WTC11 (cell line): Measurements from ENCODE around the gene DCHS2. TPM values are rescaled to one million over a fixed set of nuclear protein-coding genes. Genes with fewer than 3 reads are reported as not detected.

ENCODE experiments used
- ATAC-seq: fragments of 200-7000 bp; cut with Tn5 transposase; 2 replicates; pipeline ENCODE4 v1.10.0; 2021; ENCODE audit warnings: mild to moderate bottlenecking, moderate library complexity
- CTCF ChIA-PET: fragments of 300-600 bp; sonication (Branson Sonifier 250); formaldehyde crosslinking; loops from one replicate; lab custom pipeline; 2021; ENCODE audit warnings: antibody characterized with exemption; lab: Charles Lee
- POLR2A ChIA-PET: fragments of 350-600 bp; sonication (Branson Sonifier 250); formaldehyde crosslinking; loops from one replicate; lab custom pipeline; 2021; ENCODE audit warnings: antibody characterized with exemption; lab: Charles Lee
- DNase-seq: peaks from one replicate; pipeline ENCODE4 v3.0.0; 2021; ENCODE audit warnings: low spot score
- H3K27ac Mint-ChIP-seq: 2 replicates; pipeline ENCODE4 v1.8.0; 2021; ENCODE audit warnings: mixed read lengths
- H3K27me3 Mint-ChIP-seq: 2 replicates; pipeline ENCODE4 v1.8.0; 2021; ENCODE audit warnings: low read depth, mild to moderate bottlenecking, moderate library complexity, mixed read lengths
- H3K36me3 Mint-ChIP-seq: 2 replicates; pipeline ENCODE4 v1.8.0; 2021; ENCODE audit warnings: mixed read lengths
- H3K4me1 Mint-ChIP-seq: 2 replicates; pipeline ENCODE4 v1.8.0; 2022; ENCODE audit warnings: mixed read lengths
- H3K4me3 Mint-ChIP-seq: 2 replicates; pipeline ENCODE4 v1.8.0; 2021; ENCODE audit warnings: mild to moderate bottlenecking, moderate library complexity, mixed read lengths
- H3K9me3 Mint-ChIP-seq: 2 replicates; pipeline ENCODE4 v1.8.0; 2021; ENCODE audit warnings: mixed read lengths
- AR ChIP-seq: fragments of 250-450 bp; sonication (Bioruptor Pico); IDR thresholded peaks from 2 replicates; pipeline ENCODE4 v1.9.0; 2021; ENCODE audit warnings: mild to moderate bottlenecking
- ATF2 ChIP-seq: sonication (generic); formaldehyde crosslinking; IDR thresholded peaks from 2 replicates; pipeline ENCODE4 v1.8.1; 2022; ENCODE audit warnings: low read depth, missing genetic modification reagents, borderline replicate concordance
- CREB1 ChIP-seq: sonication (generic); formaldehyde crosslinking; IDR thresholded peaks from 2 replicates; pipeline ENCODE4 v1.8.0; 2023; ENCODE audit warnings: mild to moderate bottlenecking, missing genetic modification reagents
- CTCF ChIP-seq: fragments of 200-600 bp; IDR thresholded peaks from 2 replicates; pipeline ENCODE4 v1.8.0; 2022; ENCODE audit warnings: antibody characterized with exemption
- FOXJ3 ChIP-seq: sonication (generic); formaldehyde crosslinking; IDR thresholded peaks from 2 replicates; pipeline ENCODE4 v1.9.0; 2021; ENCODE audit warnings: missing genetic modification reagents, mild to moderate bottlenecking, borderline replicate concordance
- IRF1 ChIP-seq: sonication (generic); formaldehyde crosslinking; IDR thresholded peaks from 2 replicates; pipeline ENCODE4 v1.8.0; 2023; ENCODE audit warnings: missing genetic modification reagents
- NFATC4 ChIP-seq: fragments of 250-450 bp; sonication (Bioruptor Pico); IDR thresholded peaks from 2 replicates; pipeline ENCODE4 v1.9.0; 2021; ENCODE audit warnings: mild to moderate bottlenecking
- NFE2L1 ChIP-seq: sonication (generic); formaldehyde crosslinking; IDR thresholded peaks from 2 replicates; pipeline ENCODE4 v1.8.1; 2023; ENCODE audit warnings: missing genetic modification reagents
- NR1H2 ChIP-seq: sonication (generic); formaldehyde crosslinking; IDR thresholded peaks from 2 replicates; pipeline ENCODE4 v1.9.0; 2021; ENCODE audit warnings: mild to moderate bottlenecking, moderate library complexity, missing genetic modification reagents
- SMAD4 ChIP-seq: sonication (generic); formaldehyde crosslinking; IDR thresholded peaks from 2 replicates; pipeline ENCODE4 v1.8.0; 2022; ENCODE audit warnings: mild to moderate bottlenecking, missing genetic modification reagents
- TEAD1 ChIP-seq: sonication (generic); formaldehyde crosslinking; IDR thresholded peaks from 2 replicates; pipeline ENCODE4 v1.8.0; 2022; ENCODE audit warnings: mild to moderate bottlenecking, missing genetic modification reagents
- USF1 ChIP-seq: sonication (generic); formaldehyde crosslinking; IDR thresholded peaks from 2 replicates; pipeline ENCODE4 v1.8.0; 2022; ENCODE audit warnings: mild to moderate bottlenecking, missing genetic modification reagents
- ZBTB21 ChIP-seq: sonication (generic); formaldehyde crosslinking; IDR thresholded peaks from 2 replicates; pipeline ENCODE4 v1.8.1; 2023; ENCODE audit warnings: mild to moderate bottlenecking, missing genetic modification reagents, borderline replicate concordance
- ZBTB43 ChIP-seq: sonication (generic); formaldehyde crosslinking; IDR thresholded peaks from 2 replicates; pipeline ENCODE4 v1.8.1; 2023; ENCODE audit warnings: mild to moderate bottlenecking, missing genetic modification reagents
- ZNF423 ChIP-seq: fragments of 250-450 bp; sonication (Bioruptor Pico); IDR thresholded peaks from 2 replicates; pipeline ENCODE4 v2.1.2; 2022; ENCODE audit warnings: mild to moderate bottlenecking, moderate library complexity
- total RNA-seq: library from RNA; stranded (reverse); gene quantifications from 3 replicates; pipeline ENCODE4 v1.2.3, GENCODE V29; 2021
- TF ChIP-seq, protein P1 (sequence below): sonication (generic); formaldehyde crosslinking; conservative IDR thresholded peaks from 2 replicates; pipeline ENCODE4 v1.8.1; 2022; ENCODE audit warnings: mild to moderate bottlenecking, missing genetic modification reagents
- TF ChIP-seq, protein P2 (sequence below): sonication (generic); formaldehyde crosslinking; IDR thresholded peaks from 2 replicates; pipeline ENCODE4 v1.8.1; 2023; ENCODE audit warnings: mild to moderate bottlenecking, missing genetic modification reagents, moderate library complexity

The DCHS2 gene
- total RNA-seq, 1 experiment from 2014 or later: 1.3 TPM

DNA sequence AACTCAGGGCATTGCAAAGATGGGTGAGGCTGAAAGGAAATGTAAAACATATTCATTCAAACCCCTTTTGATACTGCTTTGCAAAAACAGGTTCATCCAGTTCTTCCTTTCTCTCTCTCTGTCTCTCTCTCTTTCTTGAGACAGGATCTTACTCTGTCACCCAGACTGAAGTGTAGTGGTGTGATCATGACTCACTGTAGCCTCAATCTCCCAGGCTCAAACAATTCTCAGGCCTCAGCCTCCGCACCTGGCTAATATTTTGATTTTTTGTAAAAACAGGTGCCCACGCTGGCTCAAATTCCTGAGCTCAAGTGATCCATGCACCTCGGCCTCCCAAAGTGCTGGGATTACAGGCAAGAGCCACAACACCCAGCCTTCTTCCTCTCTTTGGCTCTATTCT lies 15.6 kb upstream of the DCHS2 start:
- no peak for DNase-seq
- ATAC-seq: no peak
- no peak overlapping the region for H3K4me3 Mint-ChIP-seq
- TF ChIP-seq NR1H2: no peak
- TF ChIP-seq SMAD4 (CRISPR knock-in tag): no peak
- TF ChIP-seq, all 79 proteins: peak for 0
- Mint-ChIP-seq H3K4me1 (peaks cover 19% of the 10 kb centered on the region), H3K27me3 (no peaks in the 10 kb centered on the region), H3K27ac (no peak overlapping the region; the same call in 1 of the 2 replicates), H3K9me3 (no peaks in the 10 kb centered on the region), H3K36me3 (no peaks in the 10 kb centered on the region)
- CTCF ChIA-PET: interaction anchor here (0.7 to 3.4 kb wide), 11 partner anchors 8 to 216 kb away, joined by 3 to 34 read pairs (median 6); no protein-coding TSS in a partner anchor
- POLR2A ChIA-PET: interaction anchor here (1.5 kb wide), 1 partner anchor 714 kb away, joined by 4 read pairs; no protein-coding TSS in a partner anchor

DNA sequence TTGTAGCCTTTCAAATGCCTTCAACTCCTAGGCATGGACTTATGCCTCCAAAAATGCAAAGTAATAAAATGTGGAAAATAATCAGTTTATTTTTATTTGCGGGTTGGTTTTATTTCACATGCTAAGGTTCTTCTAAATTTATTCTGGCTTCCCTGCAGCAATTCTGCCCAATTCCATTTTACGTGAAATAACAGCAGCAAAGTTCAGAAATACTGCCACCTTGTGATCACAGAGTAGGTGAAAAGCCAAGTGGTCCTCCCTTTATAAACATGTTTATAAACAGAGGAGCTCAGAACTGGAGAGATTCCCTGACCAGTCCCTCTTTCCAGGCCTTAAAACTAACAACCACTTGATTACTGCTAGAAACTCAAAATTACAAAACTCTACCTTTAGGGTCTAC lies 14.7 kb upstream of the DCHS2 start:
- Mint-ChIP-seq H3K27me3 (no peaks in the 10 kb centered on the region), H3K27ac (no peak overlapping the region), H3K4me1 (peaks cover 15% of the 10 kb centered on the region), H3K36me3 (no peaks in the 10 kb centered on the region), H3K9me3 (no peaks in the 10 kb centered on the region), H3K4me3 (no peak overlapping the region)
- ChIA-PET POLR2A (interaction anchor here (1.2 to 1.5 kb wide), 2 partner anchors 16 to 713 kb away, joined by 4 read pairs; no protein-coding TSS in a partner anchor), CTCF (interaction anchor here (0.6 to 3.4 kb wide), 38 partner anchors 8 to 733 kb away, joined by 3 to 34 read pairs (median 4); partner anchors contain the start of genes DCHS2, LRAT and PLRG1)
- DNase-seq (no peak), ATAC-seq (peak; percentile 75)
- TF ChIP-seq TEAD1 (CRISPR knock-in tag) (no peak), CTCF (peak; percentile 26; the same call in 1 of the 2 replicates)

- ATAC-seq: peak; percentile 68
- ChIA-PET CTCF (interaction anchor here (1.0 to 1.9 kb wide), 4 partner anchors 12 to 87 kb away, joined by 3 to 5 read pairs (median 5); partner anchors contain the start of gene DCHS2), POLR2A (no interaction called here)
- TF ChIP-seq USF1 (CRISPR knock-in tag) (no peak), IRF1 (CRISPR knock-in tag) (no peak), ZNF423 (CRISPR knock-in tag) (no peak), AR (CRISPR knock-in tag) (no peak), NFATC4 (CRISPR knock-in tag) (no peak), TEAD1 (CRISPR knock-in tag) (no peak), NFE2L1 (CRISPR knock-in tag) (no peak), ZBTB21 (CRISPR knock-in tag) (no peak), CTCF (no peak; the same call in 1 of the 2 replicates), CREB1 (no peak), ATF2 (CRISPR knock-in tag) (no peak), FOXJ3 (CRISPR knock-in tag) (no peak), ZBTB43 (CRISPR knock-in tag) (no peak)
- TF ChIP-seq, protein P1, sequence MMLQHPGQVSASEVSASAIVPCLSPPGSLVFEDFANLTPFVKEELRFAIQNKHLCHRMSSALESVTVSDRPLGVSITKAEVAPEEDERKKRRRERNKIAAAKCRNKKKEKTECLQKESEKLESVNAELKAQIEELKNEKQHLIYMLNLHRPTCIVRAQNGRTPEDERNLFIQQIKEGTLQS (CRISPR knock-in tag): no peak
- TF ChIP-seq, protein P2, sequence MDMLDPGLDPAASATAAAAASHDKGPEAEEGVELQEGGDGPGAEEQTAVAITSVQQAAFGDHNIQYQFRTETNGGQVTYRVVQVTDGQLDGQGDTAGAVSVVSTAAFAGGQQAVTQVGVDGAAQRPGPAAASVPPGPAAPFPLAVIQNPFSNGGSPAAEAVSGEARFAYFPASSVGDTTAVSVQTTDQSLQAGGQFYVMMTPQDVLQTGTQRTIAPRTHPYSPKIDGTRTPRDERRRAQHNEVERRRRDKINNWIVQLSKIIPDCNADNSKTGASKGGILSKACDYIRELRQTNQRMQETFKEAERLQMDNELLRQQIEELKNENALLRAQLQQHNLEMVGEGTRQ (CRISPR knock-in tag): no peak
Measured at GRCh38 chr4:154503598-154503997, 12.0 kb upstream of the DCHS2 start.

More at GRCh38 chr4:154503598-154503997, 12.0 kb upstream of the DCHS2 start:
- no peak for DNase-seq
- Mint-ChIP-seq H3K4me3 (no peak overlapping the region), H3K27me3 (no peaks in the 10 kb centered on the region), H3K4me1 (peaks cover 12% of the 10 kb centered on the region), H3K9me3 (no peaks in the 10 kb centered on the region), H3K27ac (no peak overlapping the region), H3K36me3 (no peaks in the 10 kb centered on the region)
